HCEC 1CT (cell line): ENCODE results near the gene BPNT1.
"Not testable (repeated sequence)": the region's sequence is repeated elsewhere in the genome, so short reads cannot be mapped to it uniquely, and the experiment has no call there.

ENCODE experiments used
- DNase-seq: peaks from one replicate; pipeline ENCODE4 v3.0.0-alpha.2; 2017

The BPNT1 gene

GRCh38 chr1:220089650-220090556 is at the start of gene BPNT1:
Gene BPNT1, minus strand, starts transcription at chr1:220089788. Its CDS starts 9,942 bp downstream, at chr1:220079846.
- peak; percentile 86 for DNase-seq

GRCh38 chr1:220137019-220137786 is 47.6 kb upstream of the BPNT1 start:
- DNase-seq, result no peak

- DNase-seq, result no peak
Measured at GRCh38 chr1:220135755-220136154, 46.2 kb upstream of the BPNT1 start.

GRCh38 chr1:220129479-220130210 is 40.1 kb upstream of the BPNT1 start:
- no peak for DNase-seq

- DNase-seq, result no peak
Measured at GRCh38 chr1:220127076-220127475, 37.5 kb upstream of the BPNT1 start.

- no peak for DNase-seq
Measured at GRCh38 chr1:220124542-220124941, 35.0 kb upstream of the BPNT1 start.

- DNase-seq, result peak; percentile 19
Measured at GRCh38 chr1:220123889-220124288, 34.3 kb upstream of the BPNT1 start.

GRCh38 chr1:220123066-220123465 is 33.5 kb upstream of the BPNT1 start:
- no peak for DNase-seq

- DNase-seq, result no peak
Measured at GRCh38 chr1:220121791-220122530, 32.4 kb upstream of the BPNT1 start.

GRCh38 chr1:220119043-220119512 is 29.5 kb upstream of the BPNT1 start:
- no peak for DNase-seq

- DNase-seq, result no peak
Measured at GRCh38 chr1:220113136-220113695, 23.6 kb upstream of the BPNT1 start.

- not testable (repeated sequence) for DNase-seq
Measured at GRCh38 chr1:220112600-220112999, 23.0 kb upstream of the BPNT1 start.

- not testable (repeated sequence) for DNase-seq
Measured at GRCh38 chr1:220110473-220110872, 20.9 kb upstream of the BPNT1 start.

GRCh38 chr1:220099826-220100225 is 10.2 kb upstream of the BPNT1 start:
- DNase-seq, result no peak

GRCh38 chr1:220094016-220094911 is 4.7 kb upstream of the BPNT1 start, which contains the start of gene IARS2:
Gene IARS2, plus strand, starts transcription at chr1:220094132. Its CDS starts 85 bp downstream, at chr1:220094217.
- peak; percentile 86 for DNase-seq

GRCh38 chr1:220093361-220094015 is 3.9 kb upstream of the BPNT1 start:
- DNase-seq, result no peak

- no peak for DNase-seq
Measured at GRCh38 chr1:220092694-220093093, 3.1 kb upstream of the BPNT1 start.

- not testable (repeated sequence) for DNase-seq
Measured at GRCh38 chr1:220086261-220086686, 3.3 kb downstream of the BPNT1 start.

- peak; percentile 4 for DNase-seq
Measured at GRCh38 chr1:220084460-220084859, 5.1 kb downstream of the BPNT1 start.

- no peak for DNase-seq
Measured at GRCh38 chr1:220077887-220078286, 11.7 kb downstream of the BPNT1 start.
